Esophagus muscularis mucosa (tissue), 4 donors: Measurements from ENCODE around the gene LHX4. TPM values are rescaled to one million over a fixed set of nuclear protein-coding genes. Genes with fewer than 3 reads are reported as not detected.

Experiments
- DNase-seq: peaks from one replicate; pipeline ENCODE4 v3.0.0-alpha.2; 2017; ENCODE audit errors: extremely low spot score
- H3K27ac ChIP-seq, 4 donors: fragments of 200-600 bp; sonication (generic); replicated peaks in 1 of 4; 1 replicate in 3 of 4; 2 replicates in 1 of 4; pipeline ENCODE4 v1.5.1; 2016 to 2019; ENCODE audit warnings: mild to moderate bottlenecking in 1 of 4
- H3K27me3 ChIP-seq, 4 donors: fragments of 200-600 bp; sonication (generic); one replicate each; pipeline versions ENCODE4 v1.5.1 to v1.6.0; 2016 to 2019
- H3K36me3 ChIP-seq, 4 donors: fragments of 200-600 bp; sonication (generic); one replicate each; pipeline ENCODE4 v1.5.1; 2016 to 2019
- H3K4me1 ChIP-seq, 4 donors: fragments of 200-600 bp; sonication (generic); one replicate each; pipeline ENCODE4 v1.5.1; 2016 to 2019
- H3K4me3 ChIP-seq, 4 donors: fragments of 200-600 bp; sonication (generic); 1 replicate in 2 of 4; 2 replicates in 2 of 4; pipeline ENCODE4 v1.5.1; 2016 to 2019; ENCODE audit warnings: mild to moderate bottlenecking in 4 of 4, moderate library complexity in 1 of 4
- H3K9me3 ChIP-seq, 4 donors: fragments of 200-600 bp; sonication (generic); 1 replicate in 3 of 4; 2 replicates in 1 of 4; pipeline ENCODE4 v1.5.1; 2016 to 2019
- CTCF ChIP-seq, 3 experiments: fragments of 200-600 bp in 2 of 3; fragments of 450-650 bp in 1 of 3; sonication (generic) in 2 of 3; IDR thresholded peaks; one replicate each; pipeline ENCODE4 v1.5.1; 2017 to 2019; ENCODE audit warnings: antibody characterized with exemption in 3 of 3, mild to moderate bottlenecking in 2 of 3, moderate library complexity in 1 of 3
- EP300 ChIP-seq: sonication (generic); formaldehyde crosslinking; IDR thresholded peaks from one replicate; pipeline ENCODE4 v1.6.1; 2017; ENCODE audit warnings: antibody characterized with exemption
- POLR2A ChIP-seq: fragments of 450-650 bp; IDR thresholded peaks from one replicate; pipeline ENCODE4 v1.6.1; 2017; ENCODE audit warnings: antibody characterized with exemption, moderate library complexity, mild to moderate bottlenecking, low read depth
- POLR2AphosphoS5 ChIP-seq, 2 donors: sonication (generic); formaldehyde crosslinking; IDR thresholded peaks; one replicate each; pipeline ENCODE4 v1.6.1; 2017; ENCODE audit warnings: antibody characterized with exemption in 2 of 2
- WGBS: methylation state at CpG from one replicate; pipeline ENCODE4 v1.1.5; 2018; 5-methylcytosine and 5-hydroxymethylcytosine counted together
- intact Hi-C: fragments of 100-400 bp; cut with DNase I; formaldehyde crosslinking; loops from one replicate; pipeline ENCODE4 v1.15.1; 2023
- total RNA-seq, 4 donors: library from RNA; depleted of rRNA; stranded (reverse); fragments of >200 nt; gene quantifications; one replicate each; pipeline versions ENCODE4 v1.1.0 to v1.2.1, GENCODE V29; 2016

The LHX4 gene
- total RNA-seq, 4 donors from 2014 or later: not detected

DNA sequence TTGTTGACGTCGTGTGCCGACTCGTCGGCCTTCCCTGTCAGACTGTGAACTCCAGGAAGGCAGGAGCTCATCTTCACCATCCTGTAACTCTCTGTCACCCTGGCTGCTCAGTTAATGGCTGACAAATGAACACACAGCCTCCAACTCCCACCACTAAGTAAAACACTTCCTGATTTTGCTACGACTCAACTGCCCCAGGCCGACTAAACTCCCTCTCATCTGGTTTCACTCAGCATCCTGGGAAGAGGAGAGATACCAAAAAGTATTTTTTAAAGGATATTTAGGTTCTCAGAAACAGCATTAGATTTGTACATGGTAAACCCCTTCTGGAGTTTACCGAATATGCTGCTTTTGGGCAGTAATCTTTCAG, 18.2 kb upstream of the LHX4 start:
- H3K27me3 ChIP-seq: peaks cover 0 to 12% (median 0%) of the 10 kb centered on the region in 4 donors
- H3K36me3 ChIP-seq: no peaks in the 10 kb centered on the region
- no peak overlapping the region for H3K27ac ChIP-seq
- no peaks in the 10 kb centered on the region for H3K9me3 ChIP-seq
- intact Hi-C loops: no loop called here
- no peak overlapping the region for H3K4me3 ChIP-seq
- H3K4me1 ChIP-seq: peaks cover 0 to 10% (median 0%) of the 10 kb centered on the region in 4 donors
- TF ChIP-seq POLR2A (no peak), POLR2AphosphoS5 (IDR thresholded peaks at IDR 0.05) (no peak), EP300 (no peak), CTCF (IDR thresholded peaks at IDR 0.05) (no peak)
- no peak for DNase-seq
- 73% methylated on average over 8 of the region's 8 CpGs for WGBS

DNA sequence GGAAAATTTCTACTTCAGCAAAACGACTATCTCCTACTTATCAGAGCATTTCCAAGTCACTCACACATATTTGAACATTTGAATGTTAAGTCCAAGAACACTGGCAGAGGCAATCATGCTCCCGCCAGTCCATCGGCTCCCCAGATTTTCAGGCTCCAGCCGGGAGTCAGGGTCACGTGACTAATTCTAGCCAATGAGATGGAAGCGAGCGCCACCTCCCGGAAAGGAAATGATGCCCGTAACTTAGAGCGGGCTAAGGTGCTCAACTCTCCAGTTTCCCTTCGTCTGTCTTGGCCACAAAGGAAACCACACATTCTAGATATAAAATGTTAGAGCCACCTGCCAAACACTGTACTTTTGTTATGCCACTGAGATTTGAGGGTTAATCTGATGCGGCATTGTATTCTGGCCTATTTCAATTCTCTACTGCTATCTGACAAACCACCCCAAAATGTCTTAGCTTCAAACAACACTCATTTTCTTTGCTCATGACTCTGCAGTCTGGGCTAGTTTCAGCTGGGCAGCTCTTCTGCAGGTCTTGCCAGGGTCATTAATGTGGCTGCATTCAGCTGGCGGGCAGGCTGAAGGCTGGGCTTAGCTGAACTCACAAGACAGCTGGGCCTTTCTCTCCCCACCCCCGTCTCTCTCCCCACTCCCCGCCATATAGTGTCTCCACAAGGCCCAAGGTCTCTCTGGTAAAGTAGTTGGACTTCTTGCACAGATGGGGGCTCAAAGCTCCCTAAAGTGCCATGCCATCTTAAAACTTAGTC, 16.5 kb upstream of the LHX4 start:
- TF ChIP-seq EP300: no peak
- TF ChIP-seq POLR2AphosphoS5 (IDR thresholded peaks at IDR 0.05): no peak
- Histone ChIP-seq H3K9me3 (no peaks in the 10 kb centered on the region), H3K4me1 (peaks cover 0 to 10% (median 0%) of the 10 kb centered on the region in 4 donors), H3K4me3 (no peak overlapping the region), H3K27ac (no peak overlapping the region), H3K27me3 (peaks cover 0 to 12% (median 0%) of the 10 kb centered on the region in 4 donors), H3K36me3 (no peaks in the 10 kb centered on the region)
- 65% methylated on average over 15 of the region's 15 CpGs for WGBS
- no peak for DNase-seq
- intact Hi-C loops: no loop called here

- no peak for DNase-seq
- Histone ChIP-seq H3K4me1 (peaks cover 0 to 10% (median 0%) of the 10 kb centered on the region in 4 donors), H3K9me3 (no peaks in the 10 kb centered on the region), H3K36me3 (no peaks in the 10 kb centered on the region), H3K4me3 (no peak overlapping the region), H3K27ac (no peak overlapping the region), H3K27me3 (peaks cover 0 to 13% (median 0%) of the 10 kb centered on the region in 4 donors)
- no peak for TF ChIP-seq POLR2AphosphoS5 (IDR thresholded peaks at IDR 0.05)
- TF ChIP-seq POLR2A: no peak
- no peak for TF ChIP-seq EP300
- TF ChIP-seq CTCF (IDR thresholded peaks at IDR 0.05): no peak
- intact Hi-C loops: no loop called here
- 90% methylated on average over 19 of the region's 22 CpGs for WGBS
Observed at GRCh38 chr1:180215856-180216625, 14.0 kb upstream of the LHX4 start.

DNA sequence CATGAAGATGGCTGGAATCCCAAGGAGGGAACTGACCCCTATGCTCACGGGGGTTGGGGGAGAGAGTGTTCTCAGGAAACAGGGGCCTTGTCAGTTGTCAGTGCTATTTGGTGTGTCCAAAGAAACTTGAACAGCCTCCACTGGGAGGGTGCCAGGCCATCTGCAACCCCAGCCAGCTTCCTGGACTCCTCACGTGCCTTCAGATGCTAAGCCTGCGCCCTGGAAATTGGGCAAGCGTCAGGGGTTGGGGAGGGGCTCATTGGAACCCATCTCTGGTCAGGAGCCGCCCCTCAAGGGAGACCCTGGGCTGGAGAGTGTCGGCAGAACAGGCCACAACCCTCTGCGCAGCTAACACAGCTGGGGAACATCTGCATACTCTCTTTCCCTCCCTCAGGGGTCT, 13.1 kb upstream of the LHX4 start:
- H3K27me3 ChIP-seq: peaks cover 0 to 6% (median 0%) of the 10 kb centered on the region in 4 donors
- 79% methylated on average over 7 of the region's 7 CpGs for WGBS
- no peak overlapping the region for H3K4me3 ChIP-seq
- no peaks in the 10 kb centered on the region for H3K36me3 ChIP-seq
- H3K9me3 ChIP-seq: no peaks in the 10 kb centered on the region
- no peak overlapping the region for H3K27ac ChIP-seq
- no peak for DNase-seq
- TF ChIP-seq CTCF (IDR thresholded peaks at IDR 0.05) (no peak), EP300 (no peak), POLR2A (no peak), POLR2AphosphoS5 (IDR thresholded peaks at IDR 0.05) (no peak)
- intact Hi-C loops: no loop called here
- H3K4me1 ChIP-seq: peaks cover 0 to 10% (median 0%) of the 10 kb centered on the region in 4 donors
